ENCODE measurements around the gene GHR.

The GHR gene

DNA sequence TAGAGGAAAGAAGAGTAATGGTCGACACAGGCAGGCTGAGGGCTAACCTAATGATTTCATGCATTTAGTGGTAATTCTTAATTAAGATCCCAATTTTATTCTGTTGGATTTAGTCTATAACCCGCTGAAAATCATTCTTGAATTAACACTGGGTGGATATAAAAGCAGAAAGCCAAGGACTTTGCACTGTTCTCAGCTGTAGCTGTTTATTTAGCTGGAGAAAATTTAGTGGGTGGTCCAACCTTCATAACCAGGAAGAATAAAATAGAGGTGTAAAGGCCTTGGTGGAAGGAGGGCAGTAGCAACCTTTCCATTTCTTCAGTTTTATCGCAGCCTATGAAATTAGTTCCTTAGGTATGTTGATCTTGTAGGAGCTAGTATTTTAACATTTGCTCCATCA is 92.3 kb downstream of the GHR start:
- no peak for DNase-seq (ENCODE audit: low spot score)

- DNase-seq (ENCODE audit: low spot score) = no peak
These were observed 93.2 kb downstream of the GHR start for GRCh38 chr5:42516282-42517042.

DNA sequence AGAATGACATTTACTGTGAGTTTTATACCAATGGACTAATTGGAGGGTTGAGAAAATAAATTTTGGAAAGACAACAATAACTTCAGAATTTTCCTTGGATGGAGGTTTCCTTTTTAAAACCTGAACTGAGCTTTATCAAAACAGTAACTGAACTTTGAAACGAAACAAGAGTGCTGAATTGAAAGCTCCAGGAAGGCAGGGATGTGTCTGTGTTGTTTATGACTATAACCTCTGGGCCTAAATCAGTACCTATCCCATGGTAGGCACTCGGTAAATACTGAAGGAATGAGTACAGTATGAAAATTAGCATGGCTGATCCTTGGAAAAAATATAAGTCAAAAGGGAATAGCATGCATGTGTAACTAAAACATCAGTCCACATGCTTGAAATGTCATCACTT is 93.9 kb downstream of the GHR start:
- DNase-seq (ENCODE audit: low spot score) = no peak

- no peak for DNase-seq (ENCODE audit: low spot score)
These were observed 95.5 kb downstream of the GHR start for GRCh38 chr5:42518595-42519221.

DNA sequence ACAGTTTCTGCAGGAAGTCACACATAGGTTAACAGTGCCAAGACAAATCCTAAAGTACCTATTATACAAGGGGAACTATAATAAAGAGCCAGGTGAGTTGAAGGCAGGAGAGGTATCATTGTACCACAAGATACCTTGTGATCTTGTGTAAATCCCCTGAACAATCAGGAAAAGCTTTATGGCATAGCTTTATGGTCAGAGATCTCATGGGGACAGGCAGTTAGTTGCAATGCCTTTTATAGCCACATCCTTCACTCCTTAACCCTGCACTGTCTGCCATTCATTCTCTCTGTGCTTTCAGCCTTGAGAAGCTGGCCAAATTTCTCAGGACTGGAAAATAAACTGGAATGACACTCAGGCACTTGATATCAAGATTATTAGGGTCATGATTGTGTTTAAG is 97.0 kb downstream of the GHR start:
- DNase-seq (ENCODE audit: low spot score) = no peak

DNA sequence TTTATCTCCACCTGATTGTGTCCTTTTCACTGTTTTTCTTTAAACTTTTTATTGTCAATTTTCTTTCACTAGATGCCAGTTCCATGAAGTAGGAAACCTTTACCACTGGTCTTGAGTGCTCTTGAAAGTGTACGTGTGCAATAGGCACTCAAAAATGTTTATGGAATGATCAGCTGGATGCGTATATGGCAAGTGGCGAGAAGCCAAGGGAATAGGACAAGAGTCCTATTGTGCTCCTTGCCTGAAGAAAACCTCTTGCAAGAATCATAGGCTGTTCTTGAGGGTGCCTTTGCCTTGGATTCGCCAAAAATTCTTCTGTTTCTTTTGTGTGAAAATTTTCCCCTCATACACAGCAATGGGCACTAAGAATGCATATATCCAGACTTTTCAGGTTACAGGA is 97.7 kb downstream of the GHR start:
- DNase-seq (ENCODE audit: low spot score) = no peak

DNA sequence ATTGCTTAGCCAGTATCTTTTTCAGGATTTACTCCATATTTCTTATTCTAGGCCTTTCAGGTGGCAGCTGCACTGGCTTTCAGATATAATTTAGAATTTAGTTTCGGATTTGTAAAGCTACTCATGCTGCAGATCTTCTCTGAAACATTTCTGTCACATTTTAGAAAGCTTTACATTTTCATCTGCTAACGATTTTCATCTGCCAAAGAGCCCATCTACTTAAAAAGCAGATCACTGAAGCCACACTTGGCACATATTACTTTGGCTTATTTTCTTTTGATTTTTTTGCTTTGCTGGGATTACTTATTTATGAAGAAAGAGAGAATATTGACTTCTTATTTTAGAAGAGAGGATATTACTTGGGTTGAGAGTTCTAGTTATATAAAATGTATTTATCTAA is 98.2 kb downstream of the GHR start:
- no peak for DNase-seq (ENCODE audit: low spot score)

GRCh38 chr5:42522783-42523182 is 99.5 kb downstream of the GHR start:
- no peak for DNase-seq (ENCODE audit: low spot score)

GRCh38 chr5:42526179-42526578 is 102.9 kb downstream of the GHR start:
- no peak for DNase-seq (ENCODE audit: low spot score)

GRCh38 chr5:42531611-42532010 is 108.4 kb downstream of the GHR start:
- DNase-seq (ENCODE audit: low spot score) = no peak

DNA sequence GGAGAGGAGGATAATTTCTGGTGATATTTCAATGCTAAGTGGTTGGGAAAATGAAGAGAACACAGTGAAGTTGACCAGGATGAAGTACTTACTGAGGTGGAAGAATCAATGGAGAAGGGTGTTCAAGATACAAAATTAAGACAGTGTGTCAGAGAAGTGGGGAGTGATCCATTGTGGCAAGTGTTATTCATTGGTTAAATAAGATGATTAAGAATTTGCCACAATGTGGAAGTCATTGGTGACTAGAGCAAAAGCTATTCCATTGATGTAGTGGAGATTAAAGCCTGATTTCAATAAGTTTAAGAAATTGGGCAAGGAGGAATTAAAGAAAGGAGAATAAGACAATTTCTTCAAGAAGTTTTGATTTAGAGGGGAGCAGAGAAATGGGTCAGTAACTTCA is 118.9 kb downstream of the GHR start:
- no peak for DNase-seq (ENCODE audit: low spot score)

- no peak for DNase-seq (ENCODE audit: low spot score)
These were observed 120.5 kb downstream of the GHR start for GRCh38 chr5:42543774-42544173.

DNA sequence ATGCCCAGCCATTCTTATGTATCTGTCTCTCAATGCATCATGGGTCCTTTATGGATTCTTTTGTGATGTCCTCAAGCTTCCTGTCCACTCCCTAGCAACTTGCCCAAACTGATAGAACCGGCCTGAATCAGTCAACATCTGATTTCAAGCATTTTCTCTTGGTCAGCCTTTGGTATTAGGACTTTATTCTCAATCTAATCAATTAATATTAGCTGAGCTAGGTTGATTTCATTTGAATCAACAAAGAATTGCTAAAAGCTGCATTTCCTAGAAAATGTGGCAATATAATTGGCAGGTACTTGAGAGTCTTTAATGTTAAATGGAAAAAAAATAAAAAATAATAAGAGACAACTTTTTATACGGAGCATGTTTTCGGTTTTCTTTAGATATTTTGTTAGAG is 121.8 kb downstream of the GHR start:
- DNase-seq (ENCODE audit: low spot score) = no peak

- DNase-seq (ENCODE audit: low spot score) = no peak
These were observed 123.9 kb downstream of the GHR start for GRCh38 chr5:42547141-42547540.

DNA sequence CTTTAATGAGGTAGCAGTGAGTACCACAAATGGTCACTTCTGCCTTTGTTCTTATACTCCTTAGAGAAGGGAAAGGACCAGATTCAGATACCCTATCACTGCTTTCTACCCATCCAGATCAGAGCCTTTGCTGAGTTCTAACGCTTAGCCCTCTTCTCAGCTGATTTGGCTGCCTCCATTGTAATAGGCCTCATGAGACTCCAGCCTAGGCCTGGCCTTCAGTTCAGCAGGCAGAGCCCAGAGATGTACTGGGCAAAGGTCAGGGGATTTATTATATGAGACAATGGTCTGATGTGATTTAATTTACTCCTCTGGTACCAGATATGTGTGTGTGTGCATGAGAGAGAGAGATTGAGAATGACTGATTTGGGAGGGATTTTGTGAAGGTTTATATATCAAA is 124.7 kb downstream of the GHR start:
- DNase-seq (ENCODE audit: low spot score) = no peak

GRCh38 chr5:42552597-42552996 is 129.4 kb downstream of the GHR start:
- DNase-seq (ENCODE audit: low spot score) = no peak

DNA sequence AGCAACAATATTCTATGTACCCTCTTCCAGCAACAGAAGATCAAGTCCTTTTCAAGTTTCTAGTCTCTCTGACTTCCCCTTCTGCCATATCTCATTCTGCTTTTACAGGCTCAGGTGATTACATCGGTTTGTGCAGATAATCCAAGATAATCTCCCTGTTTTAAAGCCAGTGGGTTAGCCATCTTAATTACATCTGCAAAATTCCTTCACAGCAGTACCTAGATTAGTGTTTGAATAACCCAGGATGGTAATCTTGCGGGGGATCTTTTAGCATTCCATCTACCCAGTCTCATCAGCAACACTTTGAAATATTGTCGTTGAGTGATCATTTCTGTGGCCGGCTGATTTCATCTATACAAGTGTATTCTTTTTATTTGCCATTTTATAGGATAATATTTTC is 130.2 kb downstream of the GHR start:
- no peak for DNase-seq (ENCODE audit: low spot score)

DNA sequence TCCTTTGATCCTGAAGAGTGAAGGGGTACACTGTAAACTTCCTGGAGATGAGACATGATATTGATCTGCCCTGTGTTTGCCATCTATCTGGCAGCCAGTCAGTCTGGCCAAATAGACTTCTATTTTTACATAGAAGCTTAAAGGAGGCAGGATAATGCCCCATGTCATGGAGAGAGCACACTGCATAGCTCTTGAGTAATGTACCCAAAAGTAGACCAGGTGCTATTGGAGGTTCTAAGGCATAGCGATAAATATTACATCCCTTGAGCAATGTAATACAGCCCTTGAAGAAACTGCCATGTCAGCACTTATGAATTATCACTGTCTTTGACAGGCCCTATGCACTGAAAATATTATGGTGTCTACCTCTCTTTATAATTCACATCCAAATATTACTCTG is 131.8 kb downstream of the GHR start:
- DNase-seq (ENCODE audit: low spot score) = no peak

DNA sequence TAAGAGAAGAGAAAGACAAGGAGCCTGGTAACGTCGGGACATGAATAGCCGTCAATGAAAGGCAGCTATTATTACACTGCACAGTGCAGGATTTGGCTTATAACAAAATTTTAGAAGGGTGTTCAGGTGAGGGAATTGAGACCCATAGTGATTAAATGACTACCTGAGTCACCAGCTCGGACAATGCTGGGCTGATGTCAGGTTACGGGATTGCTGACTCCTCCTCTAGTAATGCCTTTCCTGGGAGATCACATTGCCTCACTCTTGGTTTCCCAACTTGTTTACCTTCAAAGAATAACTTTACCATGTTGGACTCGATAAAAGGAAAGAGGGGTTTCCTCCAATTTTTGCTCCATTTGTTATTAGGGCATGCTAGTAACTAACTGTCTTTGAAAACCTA is 132.6 kb downstream of the GHR start:
- no peak for DNase-seq (ENCODE audit: low spot score)

GRCh38 chr5:42557689-42558088 is 134.4 kb downstream of the GHR start:
- DNase-seq (ENCODE audit: low spot score) = no peak

- DNase-seq (ENCODE audit: low spot score) = no peak
These were observed 138.4 kb downstream of the GHR start for GRCh38 chr5:42561656-42562055.

DNA sequence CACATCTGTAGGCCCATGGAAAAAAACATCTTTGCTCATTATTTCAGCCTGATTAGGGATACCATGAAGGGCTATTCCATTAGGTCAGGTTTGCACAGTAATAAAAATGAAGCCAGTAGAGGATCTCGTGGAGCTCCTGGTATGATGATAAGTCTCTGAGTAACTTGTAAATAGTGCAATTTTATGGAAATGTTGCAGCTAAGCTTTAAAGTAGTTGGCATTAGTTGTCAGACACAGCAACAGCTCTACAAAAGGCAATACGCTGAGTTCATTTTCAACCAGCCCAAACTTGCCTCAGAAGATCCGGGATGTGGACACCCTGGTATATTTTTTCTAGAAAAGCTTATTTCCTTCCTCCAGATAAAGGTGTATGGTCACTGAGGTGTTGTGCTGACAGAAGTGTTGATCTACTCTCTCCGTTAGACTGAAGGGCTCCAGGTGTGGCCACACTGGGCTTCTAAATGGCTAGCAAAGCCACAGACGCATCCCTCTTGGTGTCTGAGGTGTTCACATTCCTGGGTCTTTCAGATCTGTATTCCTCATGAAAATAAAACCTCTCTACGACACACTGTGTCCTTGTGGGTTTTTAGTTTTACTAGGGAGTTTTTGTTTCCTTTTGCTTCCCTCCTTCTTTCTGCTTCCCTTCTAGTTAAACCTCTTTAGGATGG is 141.6 kb downstream of the GHR start:
- DNase-seq (ENCODE audit: low spot score) = no peak

DNA sequence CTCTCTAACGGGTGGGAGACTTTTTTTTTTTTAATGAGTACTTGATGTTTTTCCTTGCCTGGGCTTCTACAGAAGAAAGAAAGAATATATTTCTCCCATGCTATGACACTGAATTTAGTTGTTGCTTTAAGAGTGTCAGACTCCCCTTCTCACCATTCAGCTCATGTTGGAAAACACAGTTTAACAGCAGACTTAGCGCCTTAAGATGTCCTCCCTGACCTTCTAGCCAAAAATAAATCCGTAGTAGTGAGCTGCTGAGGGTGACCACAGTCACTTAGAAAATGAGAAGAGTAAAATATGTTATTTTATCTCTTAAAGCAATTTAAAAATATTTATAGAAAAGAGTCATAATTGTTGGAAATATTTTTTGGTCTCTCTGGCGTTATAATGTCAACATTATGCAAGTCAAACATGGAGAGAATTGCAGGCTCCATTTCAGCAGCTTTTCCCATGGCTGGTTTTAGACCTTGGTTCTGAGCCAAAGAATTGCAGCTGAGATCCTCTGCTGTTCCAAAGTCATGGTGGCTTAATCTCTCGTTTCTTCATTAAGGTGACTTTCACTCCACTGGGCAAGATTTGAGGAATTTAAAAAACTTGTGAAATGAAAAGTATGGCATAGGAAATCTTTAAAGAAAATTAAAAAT is 143.5 kb downstream of the GHR start:
- no peak for DNase-seq (ENCODE audit: low spot score)

Data from SK-N-DZ (cell line).